Peyer's patch (tissue), 4 donors: Measurements from ENCODE around the gene ANKRD13A. TPM values are rescaled to one million over a fixed set of nuclear protein-coding genes. Genes with fewer than 3 reads are reported as not detected.

Experiments used
- DNase-seq, 3 donors: peaks; one replicate each; pipeline ENCODE4 v3.0.0-alpha.2; 2017 to 2019
- H3K27ac ChIP-seq, 4 donors: fragments of 200-600 bp; sonication (generic); one replicate each; pipeline ENCODE4 v1.5.1; 2016 to 2019
- H3K27me3 ChIP-seq, 2 donors: fragments of 200-600 bp; sonication (generic); one replicate each; pipeline ENCODE4 v1.5.1; 2019
- H3K36me3 ChIP-seq, 3 donors: fragments of 200-600 bp; sonication (generic); one replicate each; pipeline ENCODE4 v1.5.1; 2016 to 2019
- H3K4me1 ChIP-seq, 4 donors: fragments of 200-600 bp; sonication (generic); one replicate each; pipeline ENCODE4 v1.5.1; 2016 to 2019
- H3K4me3 ChIP-seq, 4 donors: fragments of 200-600 bp; sonication (generic); 1 replicate in 3 of 4; 2 replicates in 1 of 4; pipeline ENCODE4 v1.5.1; 2016 to 2019; ENCODE audit warnings: mild to moderate bottlenecking in 1 of 4
- H3K9me3 ChIP-seq, 4 donors: fragments of 200-600 bp; sonication (generic); one replicate each; pipeline ENCODE4 v1.5.1; 2016 to 2019; ENCODE audit warnings: mild to moderate bottlenecking in 1 of 4
- CTCF ChIP-seq, 6 experiments: fragments of 450-650 bp in 4 of 6; fragments of 200-600 bp in 2 of 6; sonication (generic) in 1 of 6; IDR thresholded peaks; one replicate each; pipeline ENCODE4 v1.5.1; 2017 to 2019; ENCODE audit warnings: antibody characterized with exemption in 6 of 6, mild to moderate bottlenecking in 3 of 6, moderate library complexity in 1 of 6
- POLR2A ChIP-seq, 2 donors: fragments of 450-650 bp; IDR thresholded peaks; one replicate each; pipeline ENCODE4 v1.5.1; 2017; ENCODE audit warnings: antibody characterized with exemption in 2 of 2, mild to moderate bottlenecking in 2 of 2, moderate library complexity in 2 of 2
- total RNA-seq, 4 donors: library from RNA; depleted of rRNA; stranded (reverse); fragments of >200 nt; gene quantifications; one replicate each; pipeline ENCODE4 v1.1.0, GENCODE V29; 2016

ANKRD13A gene
- total RNA-seq, 4 donors from 2014 or later = 81.3 to 124 (median 92.1) TPM

GRCh38 chr12:109995686-109996482 lies 3.3 kb upstream of the ANKRD13A start, which contains the start of gene GIT2:
GIT2 (minus strand) TSS chr12:109996368; CDS start chr12:109996224, 144 bp downstream.
- peak; percentile 92 to 98 (median 95) for DNase-seq
- Histone ChIP-seq H3K4me1 (peaks cover 0 to 27% (median 2%) of the 10 kb centered on the region in 4 donors), H3K9me3 (no peaks in the 10 kb centered on the region), H3K27me3 (no peaks in the 10 kb centered on the region), H3K27ac (peak within 1 kb of the TSS; percentile 87 to 92 (median 91)), H3K36me3 (peaks cover 0 to 3% (median 0%) of the 10 kb centered on the region in 3 donors), H3K4me3 (peak within 1 kb of the TSS; percentile 70 to 100 (median 86))
- peak in 2 of 6 experiments; percentile 2 to 6 for TF ChIP-seq CTCF (IDR thresholded peaks at IDR 0.05)
- TF ChIP-seq POLR2A (IDR thresholded peaks at IDR 0.05) = peak; percentile 71 to 81

- peak overlapping the region; percentile 87 to 92 (median 91) for H3K27ac ChIP-seq
- TF ChIP-seq POLR2A (IDR thresholded peaks at IDR 0.05) = no peak
- TF ChIP-seq CTCF (IDR thresholded peaks at IDR 0.05) = no peak
- peak overlapping the region; percentile 70 to 100 (median 86) for H3K4me3 ChIP-seq
- no peaks in the 10 kb centered on the region for H3K27me3 ChIP-seq
- H3K9me3 ChIP-seq = no peaks in the 10 kb centered on the region
- H3K4me1 ChIP-seq = peaks cover 0 to 32% (median 3%) of the 10 kb centered on the region in 4 donors
- no peak for DNase-seq
- H3K36me3 ChIP-seq = no peaks in the 10 kb centered on the region
Measured at GRCh38 chr12:109996483-109996853, 2.8 kb upstream of the ANKRD13A start.

- DNase-seq = no peak
- TF ChIP-seq CTCF (IDR thresholded peaks at IDR 0.05) = no peak
- no peak for TF ChIP-seq POLR2A (IDR thresholded peaks at IDR 0.05)
- H3K4me3 ChIP-seq = no peak overlapping the region
- no peak overlapping the region for H3K27ac ChIP-seq
- H3K27me3 ChIP-seq = no peaks in the 10 kb centered on the region
- no peaks in the 10 kb centered on the region for H3K9me3 ChIP-seq
- peaks cover 0 to 40% (median 4%) of the 10 kb centered on the region in 4 donors for H3K4me1 ChIP-seq
- H3K36me3 ChIP-seq = no peaks in the 10 kb centered on the region
Measured at GRCh38 chr12:109997393-109997792, 1.8 kb upstream of the ANKRD13A start.

GRCh38 chr12:109998241-109998903 lies 858 bp upstream of the ANKRD13A start:
- H3K27ac ChIP-seq = peak overlapping the region; percentile 81 to 92 (median 84)
- DNase-seq = no peak
- peaks cover 0 to 49% (median 9%) of the 10 kb centered on the region in 4 donors for H3K4me1 ChIP-seq
- H3K4me3 ChIP-seq = peak overlapping the region; percentile 90 to 97 (median 96)
- TF ChIP-seq POLR2A (IDR thresholded peaks at IDR 0.05) (no peak), CTCF (IDR thresholded peaks at IDR 0.05) (no peak)
- H3K36me3 ChIP-seq = peaks cover 0 to 7% (median 0%) of the 10 kb centered on the region in 3 donors
- no peaks in the 10 kb centered on the region for H3K27me3 ChIP-seq
- no peaks in the 10 kb centered on the region for H3K9me3 ChIP-seq

DNA sequence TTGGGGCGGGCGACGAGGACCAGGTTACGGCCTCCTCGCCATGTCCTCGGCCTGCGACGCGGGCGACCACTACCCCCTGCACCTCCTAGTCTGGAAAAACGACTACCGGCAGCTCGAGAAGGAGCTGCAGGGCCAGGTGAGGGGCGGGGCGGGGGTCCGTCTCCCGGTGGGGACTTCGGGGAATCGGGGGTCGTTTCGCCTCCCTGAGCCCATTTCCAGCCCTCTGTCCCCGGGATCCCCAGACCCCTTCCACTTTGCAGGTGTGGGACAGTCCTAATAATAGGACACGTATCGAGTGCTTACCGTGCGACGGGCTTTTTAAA lies 380 bp downstream of the ANKRD13A start:
- H3K9me3 ChIP-seq = no peaks in the 10 kb centered on the region
- TF ChIP-seq CTCF (IDR thresholded peaks at IDR 0.05) (no peak), POLR2A (IDR thresholded peaks at IDR 0.05) (no peak)
- peak overlapping the region; percentile 81 to 92 (median 84) for H3K27ac ChIP-seq
- DNase-seq = peak in 1 of 3 donors; percentile 49
- H3K4me3 ChIP-seq = peak overlapping the region; percentile 90 to 97 (median 96)
- peaks cover 0 to 7% (median 0%) of the 10 kb centered on the region in 3 donors for H3K36me3 ChIP-seq
- H3K27me3 ChIP-seq = no peaks in the 10 kb centered on the region
- H3K4me1 ChIP-seq = peaks cover 0 to 43% (median 9%) of the 10 kb centered on the region in 4 donors
